ENCODE results near the gene SGIP1.

Gene SGIP1

DNA sequence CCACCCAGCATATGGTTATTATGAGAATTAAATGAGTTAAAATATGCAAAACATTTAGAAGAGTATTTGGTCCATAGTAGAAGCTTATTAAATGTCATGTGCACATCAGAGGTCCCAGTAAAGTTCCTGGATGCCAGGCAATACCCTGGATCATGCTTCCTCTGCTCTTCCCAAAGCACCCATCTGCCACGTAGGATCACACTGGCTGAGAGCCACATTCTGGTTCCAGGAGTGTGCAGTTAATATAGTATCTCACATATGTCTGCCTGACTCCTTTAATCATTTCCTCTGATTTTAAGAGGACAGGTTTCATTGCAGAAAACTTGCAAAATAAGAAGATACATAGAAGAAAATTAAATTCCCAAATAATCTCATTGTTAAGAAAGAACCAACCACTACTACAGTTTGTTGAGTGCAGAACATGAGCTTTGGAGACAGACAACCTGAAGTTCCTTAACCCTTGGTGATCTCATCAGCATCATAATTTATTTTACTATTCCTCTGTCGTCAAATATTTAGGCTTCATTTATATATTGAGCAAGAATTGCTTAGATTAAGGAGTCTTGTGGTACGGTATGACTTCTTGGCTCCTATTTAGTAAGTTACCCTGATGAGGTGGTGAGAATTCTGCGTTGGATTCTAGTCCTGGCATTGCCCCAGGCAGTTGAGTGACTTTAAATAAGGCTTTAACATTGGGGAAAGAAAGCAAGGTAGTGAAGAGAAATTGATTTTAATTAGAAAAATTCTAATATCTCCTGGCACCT is 12.3 kb downstream of the SGIP1 start:
- Histone ChIP-seq H3K27me3 (replicated peaks; ENCODE audit: insufficient read depth, low read length) (no peaks in the 10 kb centered on the region), H3K9me3 (replicated peaks; ENCODE audit: insufficient read depth, low read length) (no peaks in the 10 kb centered on the region), H3K27ac (ENCODE audit: low read length) (no peak overlapping the region), H3K4me2 (ENCODE audit: low read depth, low read length) (no peak overlapping the region), H2AFZ (ENCODE audit: low read length) (no peak overlapping the region), H3K79me2 (ENCODE audit: low read length) (no peaks in the 10 kb centered on the region), H3K4me1 (ENCODE audit: low read length) (no peaks in the 10 kb centered on the region), H3F3A (ENCODE audit: insufficient read depth, low read length) (no peaks in the 10 kb centered on the region), H3K4me3 (ENCODE audit: low read length) (no peak overlapping the region), H3K9ac (ENCODE audit: low read length) (no peak overlapping the region), H3K9me2 (replicated peaks; ENCODE audit: insufficient read depth, low read length) (no peaks in the 10 kb centered on the region), H3K36me3 (replicated peaks; ENCODE audit: insufficient read depth, low read length) (no peaks in the 10 kb centered on the region), H4K20me1 (ENCODE audit: insufficient read depth, low read length) (no peaks in the 10 kb centered on the region)
- no peak for DNase-seq
- TF ChIP-seq EZH2phosphoT487 (IDR thresholded peaks at IDR 0.05; ENCODE audit: low read length), result no peak
- TF ChIP-seq CTCF (IDR thresholded peaks at IDR 0.05; ENCODE audit: low read length), result no peak
- no peak for TF ChIP-seq EZH2 (optimal IDR thresholded peaks at IDR 0.05; ENCODE audit: low read depth, low read length)

GRCh38 chr1:66549017-66549416 is 15.1 kb downstream of the SGIP1 start:
- H3F3A ChIP-seq (ENCODE audit: insufficient read depth, low read length), result no peaks in the 10 kb centered on the region
- no peaks in the 10 kb centered on the region for H3K27me3 ChIP-seq (replicated peaks; ENCODE audit: insufficient read depth, low read length)
- TF ChIP-seq EZH2phosphoT487 (IDR thresholded peaks at IDR 0.05; ENCODE audit: low read length) (no peak), EZH2 (optimal IDR thresholded peaks at IDR 0.05; ENCODE audit: low read depth, low read length) (no peak), CTCF (IDR thresholded peaks at IDR 0.05; ENCODE audit: low read length) (no peak)
- no peak overlapping the region for H2AFZ ChIP-seq (ENCODE audit: low read length)
- no peaks in the 10 kb centered on the region for H3K9me2 ChIP-seq (replicated peaks; ENCODE audit: insufficient read depth, low read length)
- no peak overlapping the region for H3K4me3 ChIP-seq (ENCODE audit: low read length)
- no peaks in the 10 kb centered on the region for H3K9me3 ChIP-seq (replicated peaks; ENCODE audit: insufficient read depth, low read length)
- no peak overlapping the region for H3K27ac ChIP-seq (ENCODE audit: low read length)
- no peaks in the 10 kb centered on the region for H3K36me3 ChIP-seq (replicated peaks; ENCODE audit: insufficient read depth, low read length)
- H4K20me1 ChIP-seq (ENCODE audit: insufficient read depth, low read length), result no peaks in the 10 kb centered on the region
- no peaks in the 10 kb centered on the region for H3K4me1 ChIP-seq (ENCODE audit: low read length)
- DNase-seq, result no peak
- no peak overlapping the region for H3K4me2 ChIP-seq (ENCODE audit: low read depth, low read length)
- no peaks in the 10 kb centered on the region for H3K79me2 ChIP-seq (ENCODE audit: low read length)
- H3K9ac ChIP-seq (ENCODE audit: low read length), result no peak overlapping the region

DNA sequence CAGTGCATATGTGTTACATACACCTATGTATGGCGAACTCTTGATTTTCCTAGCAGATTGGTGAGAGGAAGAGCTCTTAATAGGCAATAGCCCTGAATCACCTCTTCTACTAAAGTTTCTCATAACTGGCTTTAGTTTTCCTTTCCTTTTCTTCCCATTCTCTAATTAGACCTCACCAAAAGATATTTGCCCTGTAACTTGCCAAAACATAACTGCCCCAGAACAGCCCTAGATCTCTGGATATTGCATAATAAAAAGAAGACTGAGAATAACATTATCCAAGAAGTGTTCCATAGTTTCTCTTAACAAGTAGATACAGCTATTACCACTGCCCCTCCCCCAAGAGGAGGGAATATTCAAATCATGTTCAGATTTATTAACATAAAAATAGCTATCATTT is 16.3 kb downstream of the SGIP1 start:
- no peak for DNase-seq
- Histone ChIP-seq H3K36me3 (replicated peaks; ENCODE audit: insufficient read depth, low read length) (no peaks in the 10 kb centered on the region), H3K27me3 (replicated peaks; ENCODE audit: insufficient read depth, low read length) (no peaks in the 10 kb centered on the region), H3K4me3 (ENCODE audit: low read length) (no peak overlapping the region), H3K9ac (ENCODE audit: low read length) (no peak overlapping the region), H3F3A (ENCODE audit: insufficient read depth, low read length) (no peaks in the 10 kb centered on the region), H3K9me2 (replicated peaks; ENCODE audit: insufficient read depth, low read length) (no peaks in the 10 kb centered on the region), H3K27ac (ENCODE audit: low read length) (no peak overlapping the region), H3K4me1 (ENCODE audit: low read length) (no peaks in the 10 kb centered on the region), H3K4me2 (ENCODE audit: low read depth, low read length) (no peak overlapping the region), H4K20me1 (ENCODE audit: insufficient read depth, low read length) (no peaks in the 10 kb centered on the region), H3K9me3 (replicated peaks; ENCODE audit: insufficient read depth, low read length) (no peaks in the 10 kb centered on the region), H2AFZ (ENCODE audit: low read length) (no peak overlapping the region), H3K79me2 (ENCODE audit: low read length) (no peaks in the 10 kb centered on the region)
- TF ChIP-seq EZH2phosphoT487 (IDR thresholded peaks at IDR 0.05; ENCODE audit: low read length) (no peak), CTCF (IDR thresholded peaks at IDR 0.05; ENCODE audit: low read length) (no peak), EZH2 (optimal IDR thresholded peaks at IDR 0.05; ENCODE audit: low read depth, low read length) (no peak)
